HCT116 (cell line): Measurements from ENCODE around the gene SEC23A. TPM values are rescaled to one million over a fixed set of nuclear protein-coding genes. Genes with fewer than 3 reads are reported as not detected.
"Not testable (repeated sequence)": the region's sequence is repeated elsewhere in the genome, so short reads cannot be mapped to it uniquely, and the experiment has no call there.

Experiments
- ATAC-seq: fragments of 200-7000 bp; cut with Tn5 transposase; 2 replicates; pipeline ENCODE4 v1.9.1; 2020; ENCODE audit warnings: mild to moderate bottlenecking, moderate library complexity
- BruUV-seq: library from RNA; stranded (reverse); fragments of 400-500 nt; replicated peaks from 2 replicates; lab custom pipeline; 2021; lab: Mats Ljungman, UMichigan
- CTCF ChIA-PET: fragments of 300-600 bp; sonication (Branson Sonifier 250); formaldehyde crosslinking; loops from one replicate; lab custom pipeline; 2021; ENCODE audit warnings: antibody characterized with exemption; lab: Charles Lee
- POLR2A ChIA-PET: fragments of 300-600, 350-600 bp; sonication (Branson Sonifier 250); formaldehyde crosslinking; loops from one replicate; lab custom pipeline; 2021; ENCODE audit warnings: antibody characterized with exemption; lab: Charles Lee
- RAD21 ChIA-PET, 2 experiments: fragments of 300-600 bp; sonication (Branson Sonifier 250); formaldehyde crosslinking; loops; one replicate each; lab custom pipeline; 2023; ENCODE audit warnings: low total read pairs in 2 of 2; ENCODE audit not compliant: uncharacterized antibody in 2 of 2, unreplicated experiment in 2 of 2, low non-redundant PET in 1 of 2; lab: Charles Lee
- DNase-seq: peaks from one replicate; pipeline ENCODE4 v3.0.0-alpha.2; 2010; ENCODE audit warnings: low read depth, low spot score
- H2AFZ ChIP-seq: fragments of 200-600 bp; shearing (Covaris generic), sonication (generic); 2 replicates; pipeline ENCODE4 v1.6.1; 2017; ENCODE audit warnings: low read depth, mixed run types, mixed read lengths, antibody characterized with exemption, low read length; ENCODE audit not compliant: poor library complexity, severe bottlenecking
- H3K27ac ChIP-seq: 2 replicates; pipeline ENCODE4 v1.5.1; 2012; ENCODE audit warnings: low read depth, low read length
- H3K27me3 ChIP-seq: fragments of 200-600 bp; sonication (generic); 2 replicates; pipeline ENCODE4 v1.6.1; 2016; ENCODE audit warnings: mixed run types, low read length, mixed read lengths; ENCODE audit not compliant: insufficient read depth
- H3K36me3 ChIP-seq, 2 experiments: fragments of 200-500 bp in 1 of 2; fragments of 200-600 bp in 1 of 2; sonication (Bioruptor generic) in 1 of 2; sonication (generic) in 1 of 2; 2 replicates each; pipeline versions ENCODE4 v1.5.1 to v1.6.1; 2014 to 2016; ENCODE audit warnings: low read length in 2 of 2, inconsistent platforms in 1 of 2, mixed read lengths in 1 of 2, mixed run types in 1 of 2; ENCODE audit not compliant: insufficient read depth in 2 of 2, control insufficient read depth in 1 of 2
- H3K4me1 ChIP-seq, 2 experiments: fragments of 200-600 bp in 1 of 2; sonication (generic) in 1 of 2; 2 replicates each; pipeline versions ENCODE4 v1.5.1 to v1.6.1; 2012 to 2017; ENCODE audit warnings: low read length in 2 of 2, inconsistent platforms in 1 of 2, mild to moderate bottlenecking in 1 of 2, mixed read lengths in 1 of 2, mixed run types in 1 of 2, moderate library complexity in 1 of 2; ENCODE audit not compliant: insufficient read depth in 2 of 2, control insufficient read depth in 1 of 2
- H3K4me2 ChIP-seq: fragments of 200-600 bp; sonication (generic); 2 replicates; pipeline ENCODE4 v1.6.1; 2017; ENCODE audit warnings: mixed run types, low read length, mixed read lengths
- H3K4me3 ChIP-seq, 2 experiments: fragments of 200-600 bp in 1 of 2; sonication (generic) in 1 of 2; replicated peaks in 1 of 2; 2 replicates each; pipeline ENCODE4 v1.5.1; 2011 to 2016; ENCODE audit warnings: low read length in 2 of 2, control low read depth in 1 of 2, low read depth in 1 of 2, mild to moderate bottlenecking in 1 of 2, mixed read lengths in 1 of 2, mixed run types in 1 of 2
- H3K79me2 ChIP-seq: fragments of 200-600 bp; sonication (generic); 2 replicates; pipeline ENCODE4 v1.6.1; 2017; ENCODE audit warnings: mild to moderate bottlenecking, mixed run types, low read length, moderate library complexity, mixed read lengths; ENCODE audit not compliant: insufficient read depth
- H3K9ac ChIP-seq: fragments of 200-600 bp; sonication (generic); 2 replicates; pipeline ENCODE4 v1.6.1; 2016; ENCODE audit warnings: low read length, mixed read lengths
- H3K9me2 ChIP-seq: fragments of 200-600 bp; sonication (generic), shearing (Covaris generic); 2 replicates; pipeline ENCODE4 v1.6.1; 2017; ENCODE audit warnings: mixed run types, mild to moderate bottlenecking, moderate library complexity; ENCODE audit not compliant: insufficient read depth
- H3K9me3 ChIP-seq, 2 experiments: fragments of 200-500 bp in 1 of 2; fragments of 200-600 bp in 1 of 2; sonication (Bioruptor generic) in 1 of 2; sonication (generic) in 1 of 2; 2 replicates each; pipeline ENCODE4 v1.6.1; 2014 to 2017; ENCODE audit warnings: low read length in 2 of 2, mixed read lengths in 2 of 2, inconsistent platforms in 1 of 2, low read depth in 1 of 2, mild to moderate bottlenecking in 1 of 2, mixed run types in 1 of 2, moderate library complexity in 1 of 2; ENCODE audit not compliant: control insufficient read depth in 1 of 2, insufficient read depth in 1 of 2
- H4K20me1 ChIP-seq: fragments of 200-600 bp; sonication (generic), shearing (Covaris generic); 2 replicates; pipeline ENCODE4 v1.6.1; 2017; ENCODE audit warnings: mixed run types, mild to moderate bottlenecking, moderate library complexity; ENCODE audit not compliant: insufficient read depth
- FOSL1 ChIP-seq: IDR thresholded peaks from 2 replicates; pipeline ENCODE4 v1.6.1; 2012; ENCODE audit warnings: low read depth
- intact Hi-C: fragments of 100-400 bp; cut with micrococcal nuclease; formaldehyde crosslinking; loops from 2 replicates; pipeline ENCODE4 v1.10.0; 2022
- total RNA-seq: library from RNA; stranded (reverse); gene quantifications from one replicate; pipeline ENCODE4 v1.2.1, GENCODE V29; 2021; ENCODE audit not compliant: unreplicated experiment

The SEC23A gene
- total RNA-seq, 1 experiment from 2014 or later = 81.7 TPM

DNA sequence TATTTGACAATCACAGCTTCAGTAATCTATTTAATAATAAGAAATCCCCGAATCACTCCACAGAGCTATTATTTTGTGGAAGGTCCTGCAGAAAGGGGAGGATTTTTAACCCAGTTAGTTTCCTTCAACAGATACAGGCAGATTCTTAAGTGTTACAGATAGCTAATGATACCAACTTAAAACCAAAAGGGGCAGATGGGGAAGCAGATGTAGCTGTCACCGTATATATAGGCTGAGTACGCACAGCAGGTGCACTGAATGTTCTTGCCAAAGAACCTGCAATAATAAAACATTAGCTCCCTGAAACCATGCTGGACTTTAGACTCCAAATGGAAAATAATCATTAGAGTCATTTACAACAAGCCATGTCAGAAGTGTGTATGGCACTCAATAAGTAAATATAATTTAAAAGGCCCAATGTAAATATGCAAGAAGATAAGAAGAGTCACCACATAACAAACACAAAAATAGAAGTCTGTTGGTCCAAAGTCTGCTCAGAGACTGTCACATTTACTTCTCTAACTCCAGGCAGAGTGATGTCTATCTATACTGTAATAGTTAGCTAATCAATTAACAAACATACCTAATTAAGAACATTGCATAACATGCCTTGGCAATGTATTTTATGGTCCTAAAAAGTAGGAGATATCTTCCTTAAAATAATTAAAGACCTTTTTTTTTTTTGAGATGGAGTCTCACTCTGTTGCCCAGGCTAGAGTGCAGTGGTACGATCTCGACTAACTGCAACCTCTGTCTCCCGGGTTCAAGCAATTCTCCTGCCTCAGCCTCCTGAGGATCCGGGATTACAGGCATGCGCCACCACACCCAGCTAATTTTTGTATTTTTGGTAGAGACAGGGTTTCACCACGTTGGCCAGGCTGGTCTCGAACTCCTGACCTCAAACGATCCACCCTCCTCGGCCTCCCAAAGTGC lies 78.8 kb downstream of the SEC23A start:
- no peaks in the 10 kb centered on the region for H4K20me1 ChIP-seq
- no peaks in the 10 kb centered on the region for H3K79me2 ChIP-seq
- ChIA-PET CTCF (no interaction called here), RAD21 (no interaction called here), POLR2A (no interaction called here)
- H3K27ac ChIP-seq = no peak overlapping the region
- no peaks in the 10 kb centered on the region for H3K4me1 ChIP-seq
- no peaks in the 10 kb centered on the region for H3K36me3 ChIP-seq
- H2AFZ ChIP-seq = no peak overlapping the region
- H3K4me3 ChIP-seq = no peak overlapping the region
- H3K9me3 ChIP-seq = no peaks in the 10 kb centered on the region
- no peaks in the 10 kb centered on the region for H3K27me3 ChIP-seq
- H3K9ac ChIP-seq = no peak overlapping the region
- intact Hi-C loops = no loop called here
- ATAC-seq (no peak), DNase-seq (no peak)
- TF ChIP-seq FOSL1 = no peak
- BruUV-seq = no TSS peak
- H3K9me2 ChIP-seq = no peaks in the 10 kb centered on the region
- no peak overlapping the region for H3K4me2 ChIP-seq

DNA sequence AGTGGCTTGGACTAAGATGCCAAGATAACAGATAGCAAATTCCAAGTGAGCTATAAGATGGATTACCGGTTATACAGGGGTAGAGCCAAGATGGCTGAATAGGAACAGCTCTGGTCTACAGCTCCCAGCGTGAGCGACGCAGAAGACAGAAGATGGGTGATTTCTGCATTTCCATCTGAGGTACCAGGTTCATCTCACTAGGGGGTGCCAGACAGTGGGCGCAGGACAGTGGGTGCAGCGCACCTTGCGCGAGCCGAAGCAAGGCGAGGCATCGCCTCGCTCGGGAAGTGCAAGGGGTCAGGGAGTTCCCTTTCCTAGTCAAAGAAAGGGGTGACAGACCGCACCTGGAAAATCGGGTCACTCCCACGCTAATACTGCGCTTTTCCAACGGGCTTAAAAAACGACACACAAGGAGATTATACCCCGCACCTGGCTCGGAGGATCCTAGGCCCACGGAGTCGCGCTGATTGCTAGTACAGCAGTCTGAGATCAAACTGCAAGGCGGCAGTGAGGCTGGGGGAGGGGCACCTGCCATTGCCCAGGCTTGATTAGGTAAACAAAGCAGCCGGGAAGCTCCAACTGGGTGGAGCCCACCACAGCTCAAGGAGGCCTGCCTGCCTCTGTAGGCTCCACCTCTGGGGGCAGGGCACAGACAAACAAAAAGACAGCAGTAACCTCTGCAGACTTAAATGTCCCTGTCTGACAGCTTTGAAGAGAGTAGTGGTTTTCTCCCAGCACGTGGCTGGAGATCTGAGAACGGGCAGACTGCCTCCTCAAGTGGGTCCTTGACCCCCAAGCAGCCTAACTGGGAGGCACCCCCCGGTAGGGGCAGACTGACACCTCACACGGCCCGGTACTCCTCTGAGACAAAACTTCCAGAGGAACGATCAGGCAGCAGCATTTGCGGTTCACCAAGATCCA lies 85.7 kb downstream of the SEC23A start:
- H3K4me1 ChIP-seq, H3K9ac ChIP-seq, H3K4me3 ChIP-seq, H3K4me2 ChIP-seq, H3K27ac ChIP-seq, H3K36me3 ChIP-seq, H2AFZ ChIP-seq, H3K9me2 ChIP-seq, BruUV-seq, H3K79me2 ChIP-seq, H3K9me3 ChIP-seq, DNase-seq, ATAC-seq, H3K27me3 ChIP-seq, H4K20me1 ChIP-seq, POLR2A ChIA-PET: not testable (repeated sequence)
- ChIA-PET CTCF (interaction anchor here (1.2 kb wide), 1 partner anchor 1114 kb away, joined by 3 read pairs; no protein-coding TSS in a partner anchor), RAD21 (interaction anchor here in 1 of 2 experiments (0.7 kb wide), 1 partner anchor 11 kb away, joined by 3 read pairs; no protein-coding TSS in a partner anchor)
- intact Hi-C loops = loop anchor here (10.0 kb wide), 1 partner anchor 1113 kb away; no protein-coding TSS in a partner anchor
